G401.6 (cell line): Measurements from ENCODE around the gene ATP2C1.

Experiments used
- FAIRE-seq: peaks from 2 replicates; lab custom pipeline; 2012; peaks lifted over from hg19 to GRCh38; lab: Jason Lieb, UNC

ATP2C1 gene

DNA sequence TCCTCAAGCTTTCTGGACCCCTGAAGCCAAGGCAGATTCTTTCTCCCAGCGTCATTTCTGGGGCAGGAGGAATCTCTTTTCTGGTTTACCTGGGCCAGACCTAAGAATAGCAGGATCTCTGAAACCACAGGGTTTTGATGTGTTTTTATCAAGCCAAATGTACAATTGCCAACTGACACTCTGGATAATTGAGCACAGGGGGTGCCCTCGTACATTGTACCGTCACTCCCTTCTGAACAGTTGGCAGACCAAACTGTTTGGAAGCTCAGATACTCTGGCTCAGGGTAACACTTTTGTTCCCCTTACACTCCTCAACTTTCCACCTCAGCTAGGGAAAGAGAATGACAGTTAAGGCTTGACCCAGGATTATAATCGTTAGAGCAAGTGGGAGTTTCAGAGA lies 82.8 kb downstream of the ATP2C1 start:
- FAIRE-seq, result no peak

DNA sequence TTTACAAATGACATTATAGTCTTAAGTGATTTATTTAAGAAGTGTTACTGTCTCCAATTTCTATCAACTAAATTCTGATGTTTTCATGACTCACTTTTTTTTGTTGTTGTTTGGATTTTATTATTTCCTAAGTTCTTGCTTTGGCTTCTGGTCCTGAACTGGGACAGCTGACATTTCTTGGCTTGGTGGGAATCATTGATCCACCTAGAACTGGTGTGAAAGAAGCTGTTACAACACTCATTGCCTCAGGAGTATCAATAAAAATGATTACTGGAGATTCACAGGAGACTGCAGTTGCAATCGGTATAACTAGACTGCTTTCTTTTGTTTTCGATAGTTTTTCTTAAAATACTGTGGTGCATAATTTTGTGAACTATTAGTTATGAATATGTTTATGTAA lies 85.2 kb downstream of the ATP2C1 start:
- no peak for FAIRE-seq

DNA sequence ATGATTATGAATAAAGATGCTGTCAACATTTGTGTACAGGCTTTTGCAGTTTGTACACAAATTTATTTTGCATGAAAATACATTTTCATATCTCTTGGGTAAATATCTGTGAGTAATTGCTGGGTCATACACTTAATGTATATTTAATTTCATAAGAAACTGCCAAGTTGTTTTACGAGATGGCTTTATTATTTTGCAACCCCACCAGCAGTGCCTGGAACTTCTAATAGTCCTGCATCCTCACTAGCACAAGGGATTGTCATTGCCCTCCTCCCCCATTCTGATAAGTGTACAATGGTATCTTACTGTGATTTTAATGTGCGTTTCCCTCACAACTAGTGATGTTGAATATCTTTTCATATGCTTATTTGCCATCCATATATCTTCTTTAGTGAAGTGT lies 87.6 kb downstream of the ATP2C1 start:
- no peak for FAIRE-seq

- FAIRE-seq, result no peak
Observed at GRCh38 chr3:130990282-130990681, 96.4 kb downstream of the ATP2C1 start.

- no peak for FAIRE-seq
Observed at GRCh38 chr3:130991126-130991525, 97.2 kb downstream of the ATP2C1 start.

- no peak for FAIRE-seq
Observed at GRCh38 chr3:130992344-130992743, 98.5 kb downstream of the ATP2C1 start.

GRCh38 chr3:130997289-130997688 lies 103.4 kb downstream of the ATP2C1 start:
- FAIRE-seq, result no peak

- no peak for FAIRE-seq
Observed at GRCh38 chr3:131001071-131001470, 107.2 kb downstream of the ATP2C1 start.

GRCh38 chr3:131004603-131005002 lies 110.7 kb downstream of the ATP2C1 start:
- no peak for FAIRE-seq

DNA sequence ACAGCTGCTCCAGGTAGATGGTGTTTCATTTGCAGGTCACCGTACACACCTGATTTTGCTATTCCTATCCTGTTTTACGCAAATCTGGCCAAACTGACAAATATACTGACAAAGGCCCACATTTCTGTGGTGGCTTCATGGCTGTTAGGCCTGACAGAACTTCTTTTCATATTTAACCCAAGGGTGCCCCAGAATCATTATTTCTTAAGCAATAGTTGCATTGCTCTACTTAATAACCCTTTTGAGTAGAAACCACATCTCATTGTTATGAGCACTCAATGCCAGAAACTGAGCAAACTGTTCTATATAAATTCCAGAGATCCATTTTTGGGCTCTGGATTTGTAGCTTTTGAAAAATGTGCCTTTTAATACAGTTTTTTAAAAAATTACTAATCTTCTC lies 113.4 kb downstream of the ATP2C1 start:
- no peak for FAIRE-seq

DNA sequence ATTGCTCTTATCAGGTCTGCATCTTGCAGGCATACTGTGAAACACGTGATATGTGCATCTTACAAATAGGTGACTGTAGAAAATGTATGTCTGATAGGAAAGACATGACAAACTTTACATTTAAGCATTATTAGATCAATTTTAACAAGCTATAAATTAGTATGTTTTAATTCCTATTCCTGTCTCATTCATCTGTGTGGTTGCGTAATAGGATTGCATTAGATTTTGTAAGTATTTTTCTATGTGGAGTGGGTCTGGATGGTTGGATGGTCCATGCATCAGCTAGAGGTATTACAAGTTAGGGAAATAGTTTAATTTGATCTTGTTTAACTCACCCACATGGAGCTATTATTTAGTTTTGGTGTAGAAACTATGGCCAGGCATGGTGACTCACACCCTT lies 113.9 kb downstream of the ATP2C1 start:
- no peak for FAIRE-seq

- FAIRE-seq, result no peak
Observed at GRCh38 chr3:131008326-131008725, 114.4 kb downstream of the ATP2C1 start.

GRCh38 chr3:131009698-131010097 lies 115.8 kb downstream of the ATP2C1 start:
- FAIRE-seq, result no peak

GRCh38 chr3:131018970-131019369 lies 125.1 kb downstream of the ATP2C1 start:
- no peak for FAIRE-seq

DNA sequence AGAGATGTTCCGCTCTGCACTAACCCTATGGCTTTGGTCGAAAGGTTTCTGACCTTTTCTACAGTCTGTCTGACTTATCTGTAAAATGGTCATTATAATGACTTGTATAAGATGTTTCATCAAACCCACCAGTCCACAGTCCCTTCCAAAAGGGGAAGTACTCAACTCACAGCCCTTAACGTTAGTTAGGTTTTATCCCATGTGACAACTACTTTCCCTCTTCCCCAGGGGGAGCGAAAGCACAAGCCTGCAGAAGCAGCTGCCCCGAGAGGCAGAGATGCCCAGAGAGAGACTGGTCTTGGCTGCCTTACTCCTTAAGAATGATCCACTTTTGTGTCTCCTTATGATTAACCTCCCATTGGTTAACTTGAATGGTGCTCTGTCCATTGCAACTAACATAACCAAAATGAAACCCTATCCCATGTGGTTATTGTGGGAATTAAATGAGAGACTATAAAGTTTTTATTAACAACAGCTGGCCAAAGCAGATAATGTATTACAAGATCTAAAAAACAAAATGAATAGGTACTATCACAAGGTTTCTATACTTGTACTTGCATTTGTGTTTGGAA lies 126.3 kb downstream of the ATP2C1 start:
- FAIRE-seq, result no peak

DNA sequence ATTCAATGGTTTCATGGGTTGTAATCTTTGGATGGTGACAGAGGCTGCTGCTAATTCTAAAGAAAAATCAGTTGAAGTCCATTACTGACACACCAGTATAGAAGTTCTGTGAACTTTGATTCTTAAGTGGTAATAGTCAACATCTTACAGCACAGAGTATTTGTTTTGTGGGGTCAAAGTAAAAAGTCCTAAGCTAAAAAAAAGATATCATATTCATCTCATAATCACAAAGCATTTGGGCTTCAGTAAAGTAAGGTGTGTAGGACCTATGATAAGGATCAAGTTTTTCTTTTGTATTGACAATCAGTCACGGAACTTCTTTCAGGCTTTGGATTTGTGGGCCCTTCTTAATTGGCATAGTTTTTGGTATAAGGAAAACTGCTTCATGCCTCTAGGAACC lies 131.7 kb downstream of the ATP2C1 start:
- no peak for FAIRE-seq

- FAIRE-seq, result peak; percentile 87
Observed at GRCh38 chr3:131026321-131027151, 132.7 kb downstream of the ATP2C1 start, which contains the start of the genes ASTE1 and NEK11. Gene ASTE1 (minus strand): TSS chr3:131026825. CDS start chr3:131025306, 1,519 bp downstream. Gene NEK11 (plus strand): TSS chr3:131026877. CDS start chr3:131029709, 2,832 bp downstream.

DNA sequence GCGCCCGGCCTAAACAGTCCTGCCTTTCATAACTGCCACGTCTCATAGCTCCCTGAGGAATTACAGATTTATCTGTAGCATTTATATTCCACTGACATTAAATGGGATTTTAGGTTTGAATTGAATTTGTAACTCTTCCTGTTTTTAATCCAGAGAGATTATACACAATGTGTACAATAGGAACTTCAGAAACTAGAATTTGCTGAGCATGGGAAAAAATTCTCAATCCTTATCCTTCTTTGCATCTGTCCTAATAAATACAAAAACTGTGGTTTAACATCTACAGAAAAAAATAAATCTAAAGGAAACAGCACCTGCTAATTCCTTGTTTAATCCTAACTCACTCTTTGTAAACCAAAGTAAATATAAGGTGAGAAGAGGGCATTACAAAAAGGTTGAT lies 135.0 kb downstream of the ATP2C1 start:
- no peak for FAIRE-seq

- FAIRE-seq, result no peak
Observed at GRCh38 chr3:131031660-131032059, 137.8 kb downstream of the ATP2C1 start.

DNA sequence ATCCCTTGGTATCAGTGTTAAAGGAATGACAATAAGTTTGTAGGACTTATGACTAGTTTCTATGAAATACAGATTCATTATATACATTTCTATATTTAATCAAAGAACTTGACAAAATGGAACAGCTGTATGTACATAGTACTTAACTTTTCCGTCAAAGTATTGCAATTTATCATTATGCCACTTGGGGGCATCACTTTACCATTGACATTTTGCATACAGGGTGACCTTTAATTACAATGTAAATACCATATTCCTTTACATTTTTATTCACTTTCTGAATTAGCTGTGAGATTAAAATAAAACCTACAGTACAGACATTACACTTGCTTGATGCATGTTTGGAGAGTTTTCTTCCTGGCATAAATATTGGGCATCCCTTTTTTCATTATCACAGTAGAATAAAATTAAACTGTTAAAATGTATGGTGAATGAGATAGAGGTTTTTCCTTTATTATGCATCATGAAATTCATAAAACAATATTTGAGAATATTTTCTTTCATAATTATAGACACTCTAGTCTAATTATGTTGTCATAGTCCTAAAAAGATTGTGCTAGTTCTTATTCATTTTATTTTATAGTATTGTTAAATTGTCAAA lies 139.7 kb downstream of the ATP2C1 start:
- peak; percentile 94 for FAIRE-seq

GRCh38 chr3:131036200-131036816 lies 142.4 kb downstream of the ATP2C1 start:
- FAIRE-seq, result no peak

- FAIRE-seq, result no peak
Observed at GRCh38 chr3:131036986-131037385, 143.1 kb downstream of the ATP2C1 start.

- FAIRE-seq, result no peak
Observed at GRCh38 chr3:131038326-131038725, 144.4 kb downstream of the ATP2C1 start.
